NB4 (cell line): ENCODE results near the gene C3orf85.

Source experiments
- MYC ChIP-seq: IDR thresholded peaks from 2 replicates; pipeline ENCODE4 v1.6.1; 2011; ENCODE audit warnings: low read depth, low read length
- POLR2A ChIP-seq: IDR thresholded peaks from 2 replicates; pipeline ENCODE4 v1.6.1; 2011; ENCODE audit warnings: mild to moderate bottlenecking; ENCODE audit not compliant: insufficient read length; ENCODE audit errors: extremely low read depth
- TF ChIP-seq, protein P1 (sequence below): IDR thresholded peaks from one replicate; pipeline ENCODE4 v1.5.1; 2012; ENCODE audit warnings: low read depth, low read length

DNA sequence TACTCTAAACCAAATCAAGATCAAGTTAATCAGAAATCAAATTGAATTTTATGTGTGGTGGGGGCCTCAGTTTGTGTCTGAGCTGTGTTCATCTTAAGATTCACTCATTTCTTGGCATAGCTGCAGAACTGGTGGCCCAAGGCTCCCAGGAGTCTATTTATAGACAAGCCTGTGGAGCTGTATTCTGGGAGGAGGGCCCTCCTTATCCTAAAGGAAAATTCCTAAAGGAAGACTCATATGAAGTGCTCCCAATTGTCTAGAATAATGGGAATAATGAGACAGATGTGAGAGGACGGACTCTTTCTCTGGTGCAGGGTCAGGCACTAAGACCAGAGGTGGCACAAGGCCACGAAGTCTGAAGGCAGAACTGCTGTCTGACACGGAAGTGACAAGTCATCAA, 38.9 kb downstream of the C3orf85 start:
- TF ChIP-seq, protein P1, sequence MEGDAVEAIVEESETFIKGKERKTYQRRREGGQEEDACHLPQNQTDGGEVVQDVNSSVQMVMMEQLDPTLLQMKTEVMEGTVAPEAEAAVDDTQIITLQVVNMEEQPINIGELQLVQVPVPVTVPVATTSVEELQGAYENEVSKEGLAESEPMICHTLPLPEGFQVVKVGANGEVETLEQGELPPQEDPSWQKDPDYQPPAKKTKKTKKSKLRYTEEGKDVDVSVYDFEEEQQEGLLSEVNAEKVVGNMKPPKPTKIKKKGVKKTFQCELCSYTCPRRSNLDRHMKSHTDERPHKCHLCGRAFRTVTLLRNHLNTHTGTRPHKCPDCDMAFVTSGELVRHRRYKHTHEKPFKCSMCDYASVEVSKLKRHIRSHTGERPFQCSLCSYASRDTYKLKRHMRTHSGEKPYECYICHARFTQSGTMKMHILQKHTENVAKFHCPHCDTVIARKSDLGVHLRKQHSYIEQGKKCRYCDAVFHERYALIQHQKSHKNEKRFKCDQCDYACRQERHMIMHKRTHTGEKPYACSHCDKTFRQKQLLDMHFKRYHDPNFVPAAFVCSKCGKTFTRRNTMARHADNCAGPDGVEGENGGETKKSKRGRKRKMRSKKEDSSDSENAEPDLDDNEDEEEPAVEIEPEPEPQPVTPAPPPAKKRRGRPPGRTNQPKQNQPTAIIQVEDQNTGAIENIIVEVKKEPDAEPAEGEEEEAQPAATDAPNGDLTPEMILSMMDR, result no peak
- TF ChIP-seq MYC (no peak), POLR2A (no peak)
